ENCODE results near the gene SLC35B2. TPM values are rescaled to one million over a fixed set of nuclear protein-coding genes. Genes with fewer than 3 reads are reported as not detected.

Gene SLC35B2
- total and polyA plus RNA-seq, 10 of the 15 experiments (the other 5 are each of a cell fraction or from before 2014, with no cell fraction given): 11.3 to 45.4 (median 33.8) TPM

DNA sequence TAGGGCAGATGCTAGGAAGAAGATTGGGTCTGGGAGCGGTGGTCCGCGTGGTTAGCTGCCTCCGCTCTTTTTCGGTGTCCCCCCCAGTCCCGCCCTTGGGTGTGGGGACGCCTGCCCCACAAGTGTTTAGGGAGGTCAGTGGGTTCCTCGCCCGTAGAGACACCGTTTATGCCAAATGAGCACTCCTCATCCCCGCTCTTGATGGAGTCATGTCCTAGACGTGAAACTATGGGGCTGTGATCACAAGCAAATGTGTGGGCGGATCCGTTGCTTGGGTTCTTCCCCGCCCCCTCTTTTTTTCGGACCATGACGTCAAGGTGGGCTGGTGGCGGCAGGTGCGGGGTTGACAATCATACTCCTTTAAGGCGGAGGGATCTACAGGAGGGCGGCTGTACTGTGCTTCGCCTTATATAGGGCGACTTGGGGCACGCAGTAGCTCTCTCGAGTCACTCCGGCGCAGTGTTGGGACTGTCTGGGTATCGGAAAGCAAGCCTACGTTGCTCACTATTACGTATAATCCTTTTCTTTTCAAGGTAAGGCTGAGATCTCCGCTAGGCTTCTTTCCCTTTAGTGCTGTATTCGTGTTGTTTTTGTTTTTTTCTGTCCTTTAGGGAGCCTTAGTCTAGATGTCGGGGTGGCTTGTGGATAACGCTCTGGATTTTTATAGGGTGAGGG is 10.5 kb downstream of the SLC35B2 start, which contains the start of gene HSP90AB1 (continued):
- TF ChIP-seq TCF7 (IDR thresholded peaks at IDR 0.05; ENCODE audit: borderline replicate concordance) (peak; percentile 16; the same call in 1 of the 2 replicates), ZSCAN29 (IDR thresholded peaks at IDR 0.05) (0 out of 2 replicates have a peak, but pooled peaks have one; percentile 35), SMARCA5 (IDR thresholded peaks at IDR 0.05) (peak; percentile 66), TARDBP (IDR thresholded peaks at IDR 0.05; ENCODE audit: borderline replicate concordance) (peak; percentile 79), IKZF2 (IDR thresholded peaks at IDR 0.05) (peak; percentile 2 to 8; a peak in 1 of 4 replicates), MYB (IDR thresholded peaks at IDR 0.05; ENCODE audit: borderline replicate concordance, low read depth, low read length) (0 out of 2 replicates have a peak, but pooled peaks have one; percentile 19), HDAC6 (IDR thresholded peaks at IDR 0.05; ENCODE audit: unreplicated experiment) (peak; percentile 97), NFXL1 (IDR thresholded peaks at IDR 0.05; ENCODE audit: borderline replicate concordance) (no peak), YY1 (IDR thresholded peaks at IDR 0.05; ENCODE audit: low read depth, low read length) (peak; percentile 65; the same call in 1 of the 2 replicates), TCF12 (IDR thresholded peaks at IDR 0.05; ENCODE audit: low read depth, low read length) (peak; percentile 97), CREB1 (IDR thresholded peaks at IDR 0.05; ENCODE audit: low read depth) (peak; percentile 90), RFX5 (IDR thresholded peaks at IDR 0.05; ENCODE audit: low read depth, low read length) (no peak), MEF2B (IDR thresholded peaks at IDR 0.05; ENCODE audit: partially characterized antibody, poor library complexity, severe bottlenecking) (peak; percentile 56)
- TF ChIP-seq, protein P1, sequence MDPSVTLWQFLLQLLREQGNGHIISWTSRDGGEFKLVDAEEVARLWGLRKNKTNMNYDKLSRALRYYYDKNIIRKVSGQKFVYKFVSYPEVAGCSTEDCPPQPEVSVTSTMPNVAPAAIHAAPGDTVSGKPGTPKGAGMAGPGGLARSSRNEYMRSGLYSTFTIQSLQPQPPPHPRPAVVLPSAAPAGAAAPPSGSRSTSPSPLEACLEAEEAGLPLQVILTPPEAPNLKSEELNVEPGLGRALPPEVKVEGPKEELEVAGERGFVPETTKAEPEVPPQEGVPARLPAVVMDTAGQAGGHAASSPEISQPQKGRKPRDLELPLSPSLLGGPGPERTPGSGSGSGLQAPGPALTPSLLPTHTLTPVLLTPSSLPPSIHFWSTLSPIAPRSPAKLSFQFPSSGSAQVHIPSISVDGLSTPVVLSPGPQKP (IDR thresholded peaks at IDR 0.05; ENCODE audit: low read depth, low read length): no peak
- TF ChIP-seq, protein P2, sequence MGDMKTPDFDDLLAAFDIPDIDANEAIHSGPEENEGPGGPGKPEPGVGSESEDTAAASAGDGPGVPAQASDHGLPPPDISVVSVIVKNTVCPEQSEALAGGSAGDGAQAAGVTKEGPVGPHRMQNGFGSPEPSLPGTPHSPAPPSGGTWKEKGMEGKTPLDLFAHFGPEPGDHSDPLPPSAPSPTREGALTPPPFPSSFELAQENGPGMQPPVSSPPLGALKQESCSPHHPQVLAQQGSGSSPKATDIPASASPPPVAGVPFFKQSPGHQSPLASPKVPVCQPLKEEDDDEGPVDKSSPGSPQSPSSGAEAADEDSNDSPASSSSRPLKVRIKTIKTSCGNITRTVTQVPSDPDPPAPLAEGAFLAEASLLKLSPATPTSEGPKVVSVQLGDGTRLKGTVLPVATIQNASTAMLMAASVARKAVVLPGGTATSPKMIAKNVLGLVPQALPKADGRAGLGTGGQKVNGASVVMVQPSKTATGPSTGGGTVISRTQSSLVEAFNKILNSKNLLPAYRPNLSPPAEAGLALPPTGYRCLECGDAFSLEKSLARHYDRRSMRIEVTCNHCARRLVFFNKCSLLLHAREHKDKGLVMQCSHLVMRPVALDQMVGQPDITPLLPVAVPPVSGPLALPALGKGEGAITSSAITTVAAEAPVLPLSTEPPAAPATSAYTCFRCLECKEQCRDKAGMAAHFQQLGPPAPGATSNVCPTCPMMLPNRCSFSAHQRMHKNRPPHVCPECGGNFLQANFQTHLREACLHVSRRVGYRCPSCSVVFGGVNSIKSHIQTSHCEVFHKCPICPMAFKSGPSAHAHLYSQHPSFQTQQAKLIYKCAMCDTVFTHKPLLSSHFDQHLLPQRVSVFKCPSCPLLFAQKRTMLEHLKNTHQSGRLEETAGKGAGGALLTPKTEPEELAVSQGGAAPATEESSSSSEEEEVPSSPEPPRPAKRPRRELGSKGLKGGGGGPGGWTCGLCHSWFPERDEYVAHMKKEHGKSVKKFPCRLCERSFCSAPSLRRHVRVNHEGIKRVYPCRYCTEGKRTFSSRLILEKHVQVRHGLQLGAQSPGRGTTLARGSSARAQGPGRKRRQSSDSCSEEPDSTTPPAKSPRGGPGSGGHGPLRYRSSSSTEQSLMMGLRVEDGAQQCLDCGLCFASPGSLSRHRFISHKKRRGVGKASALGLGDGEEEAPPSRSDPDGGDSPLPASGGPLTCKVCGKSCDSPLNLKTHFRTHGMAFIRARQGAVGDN (IDR thresholded peaks at IDR 0.05): peak; percentile 93
- TF ChIP-seq, protein P3, sequence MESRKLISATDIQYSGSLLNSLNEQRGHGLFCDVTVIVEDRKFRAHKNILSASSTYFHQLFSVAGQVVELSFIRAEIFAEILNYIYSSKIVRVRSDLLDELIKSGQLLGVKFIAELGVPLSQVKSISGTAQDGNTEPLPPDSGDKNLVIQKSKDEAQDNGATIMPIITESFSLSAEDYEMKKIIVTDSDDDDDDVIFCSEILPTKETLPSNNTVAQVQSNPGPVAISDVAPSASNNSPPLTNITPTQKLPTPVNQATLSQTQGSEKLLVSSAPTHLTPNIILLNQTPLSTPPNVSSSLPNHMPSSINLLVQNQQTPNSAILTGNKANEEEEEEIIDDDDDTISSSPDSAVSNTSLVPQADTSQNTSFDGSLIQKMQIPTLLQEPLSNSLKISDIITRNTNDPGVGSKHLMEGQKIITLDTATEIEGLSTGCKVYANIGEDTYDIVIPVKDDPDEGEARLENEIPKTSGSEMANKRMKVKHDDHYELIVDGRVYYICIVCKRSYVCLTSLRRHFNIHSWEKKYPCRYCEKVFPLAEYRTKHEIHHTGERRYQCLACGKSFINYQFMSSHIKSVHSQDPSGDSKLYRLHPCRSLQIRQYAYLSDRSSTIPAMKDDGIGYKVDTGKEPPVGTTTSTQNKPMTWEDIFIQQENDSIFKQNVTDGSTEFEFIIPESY (IDR thresholded peaks at IDR 0.05): 0 out of 2 replicates have a peak, but pooled peaks have one; percentile 73
- TF ChIP-seq, protein P4, sequence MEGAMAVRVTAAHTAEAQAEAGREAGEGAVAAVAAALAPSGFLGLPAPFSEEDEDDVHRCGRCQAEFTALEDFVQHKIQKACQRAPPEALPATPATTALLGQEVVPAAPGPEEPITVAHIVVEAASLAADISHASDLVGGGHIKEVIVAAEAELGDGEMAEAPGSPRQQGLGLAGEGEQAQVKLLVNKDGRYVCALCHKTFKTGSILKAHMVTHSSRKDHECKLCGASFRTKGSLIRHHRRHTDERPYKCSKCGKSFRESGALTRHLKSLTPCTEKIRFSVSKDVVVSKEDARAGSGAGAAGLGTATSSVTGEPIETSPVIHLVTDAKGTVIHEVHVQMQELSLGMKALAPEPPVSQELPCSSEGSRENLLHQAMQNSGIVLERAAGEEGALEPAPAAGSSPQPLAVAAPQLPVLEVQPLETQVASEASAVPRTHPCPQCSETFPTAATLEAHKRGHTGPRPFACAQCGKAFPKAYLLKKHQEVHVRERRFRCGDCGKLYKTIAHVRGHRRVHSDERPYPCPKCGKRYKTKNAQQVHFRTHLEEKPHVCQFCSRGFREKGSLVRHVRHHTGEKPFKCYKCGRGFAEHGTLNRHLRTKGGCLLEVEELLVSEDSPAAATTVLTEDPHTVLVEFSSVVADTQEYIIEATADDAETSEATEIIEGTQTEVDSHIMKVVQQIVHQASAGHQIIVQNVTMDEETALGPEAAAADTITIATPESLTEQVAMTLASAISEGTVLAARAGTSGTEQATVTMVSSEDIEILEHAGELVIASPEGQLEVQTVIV (IDR thresholded peaks at IDR 0.05; ENCODE audit: borderline replicate concordance, partially characterized antibody): peak; percentile 59
- TF ChIP-seq, protein P5, sequence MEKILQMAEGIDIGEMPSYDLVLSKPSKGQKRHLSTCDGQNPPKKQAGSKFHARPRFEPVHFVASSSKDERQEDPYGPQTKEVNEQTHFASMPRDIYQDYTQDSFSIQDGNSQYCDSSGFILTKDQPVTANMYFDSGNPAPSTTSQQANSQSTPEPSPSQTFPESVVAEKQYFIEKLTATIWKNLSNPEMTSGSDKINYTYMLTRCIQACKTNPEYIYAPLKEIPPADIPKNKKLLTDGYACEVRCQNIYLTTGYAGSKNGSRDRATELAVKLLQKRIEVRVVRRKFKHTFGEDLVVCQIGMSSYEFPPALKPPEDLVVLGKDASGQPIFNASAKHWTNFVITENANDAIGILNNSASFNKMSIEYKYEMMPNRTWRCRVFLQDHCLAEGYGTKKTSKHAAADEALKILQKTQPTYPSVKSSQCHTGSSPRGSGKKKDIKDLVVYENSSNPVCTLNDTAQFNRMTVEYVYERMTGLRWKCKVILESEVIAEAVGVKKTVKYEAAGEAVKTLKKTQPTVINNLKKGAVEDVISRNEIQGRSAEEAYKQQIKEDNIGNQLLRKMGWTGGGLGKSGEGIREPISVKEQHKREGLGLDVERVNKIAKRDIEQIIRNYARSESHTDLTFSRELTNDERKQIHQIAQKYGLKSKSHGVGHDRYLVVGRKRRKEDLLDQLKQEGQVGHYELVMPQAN (conservative IDR thresholded peaks at IDR 0.05): no peak; the same call in 1 of the 2 replicates

Measured in GM12878 (cell line).